ENCODE measurements around the gene UBE2I. TPM values are rescaled to one million over a fixed set of nuclear protein-coding genes. Genes with fewer than 3 reads are reported as not detected.

Gene UBE2I
- total RNA-seq, 2 donors from 2014 or later = 76.6 to 87.1 TPM

DNA sequence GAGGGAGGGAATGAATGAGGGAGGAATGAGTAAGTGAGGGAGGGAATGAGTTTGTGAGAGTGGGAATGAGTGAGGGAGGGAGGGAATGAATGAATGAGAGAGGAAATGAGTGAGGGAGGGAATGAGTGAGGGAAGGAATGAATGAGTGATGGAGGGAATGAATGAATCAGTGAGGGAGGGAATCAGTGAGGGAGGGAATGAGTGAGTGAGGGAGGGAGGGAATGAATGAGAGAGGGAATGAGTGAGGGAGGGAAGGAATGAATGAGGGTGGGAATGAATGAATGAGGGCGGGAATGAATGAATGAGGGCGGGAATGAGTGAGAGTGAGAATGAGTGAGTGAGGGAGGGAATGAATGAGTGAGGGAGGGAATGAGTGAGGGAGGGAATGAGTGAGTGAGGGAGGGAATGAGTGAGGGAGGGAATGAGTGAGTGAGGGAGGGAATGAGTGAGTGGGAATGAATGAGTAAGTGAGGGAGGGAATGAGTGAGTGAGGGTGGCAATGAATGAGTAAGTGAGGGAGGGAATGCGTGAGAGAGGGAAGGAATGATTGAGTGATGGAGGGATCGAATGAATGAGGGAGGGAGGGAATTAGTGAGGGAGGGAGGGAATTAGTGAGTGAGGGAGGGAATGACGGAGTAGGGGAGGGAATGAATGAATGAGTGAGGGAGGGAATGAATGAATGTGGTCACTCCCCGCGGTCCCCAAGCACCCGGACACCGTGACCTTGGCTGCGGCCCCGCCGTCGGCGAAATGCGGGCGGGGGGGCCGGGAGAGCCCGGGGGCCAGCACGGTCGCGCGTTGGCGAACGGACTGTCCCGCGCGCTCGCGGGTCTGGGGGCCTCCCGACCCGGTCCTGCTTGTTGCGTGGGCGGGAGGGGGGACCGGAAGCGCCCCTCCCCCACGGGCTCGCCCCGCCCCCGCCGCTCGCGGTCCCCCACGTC lies 1.1 kb upstream of the UBE2I start:
- DNase-seq = no peak
- ATAC-seq = peak; percentile 35
- intact Hi-C loops (cut with DNase I, micrococcal nuclease) = no loop called here

DNA sequence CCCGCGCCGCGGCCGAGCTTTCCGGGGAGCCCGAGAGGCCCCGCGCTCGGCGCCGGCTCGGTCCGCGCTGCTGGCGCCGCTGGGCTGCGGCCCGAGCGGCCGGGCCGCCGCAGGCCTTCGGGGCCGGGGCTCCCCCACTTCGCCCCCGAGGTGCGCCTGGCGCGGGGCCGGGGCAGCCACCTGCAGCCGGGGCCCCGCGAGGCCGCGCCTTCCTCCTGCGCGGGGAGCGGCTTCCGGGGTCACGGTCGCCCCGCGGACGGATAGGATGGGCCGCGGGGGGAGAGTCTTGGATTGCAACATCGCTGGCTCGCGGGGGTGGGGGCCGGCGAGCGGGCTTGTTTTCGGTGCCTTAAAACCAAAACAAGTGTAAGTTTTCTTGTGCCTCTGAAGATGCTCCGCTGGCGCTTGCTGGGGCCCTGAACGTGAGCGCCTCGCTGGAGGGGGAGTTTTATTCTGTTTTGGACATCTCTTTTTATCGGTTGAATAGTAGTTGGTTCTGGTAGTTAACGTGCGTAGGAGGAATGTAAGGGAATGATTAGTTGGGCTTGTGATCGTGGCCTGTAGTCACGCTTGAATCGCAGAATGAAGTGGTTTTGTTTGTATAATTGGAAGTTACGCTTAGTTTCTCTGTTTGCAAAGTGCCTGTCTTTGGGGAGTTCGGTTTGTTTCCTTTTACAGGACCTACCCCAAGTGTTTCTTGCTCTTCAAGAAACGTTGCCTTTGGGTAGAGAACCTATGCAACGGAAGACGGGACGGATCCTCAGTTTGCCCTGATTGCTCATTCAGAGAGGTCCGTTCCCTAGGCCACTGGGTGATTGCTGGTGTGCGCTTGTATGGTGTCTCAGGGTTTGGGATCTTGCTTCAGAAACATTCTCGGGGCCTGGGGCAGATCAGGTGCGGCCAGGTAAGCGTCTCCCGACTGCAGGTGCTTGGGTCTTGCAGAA lies 724 bp downstream of the UBE2I start:
- intact Hi-C loops (cut with DNase I, micrococcal nuclease) = no loop called here
- DNase-seq = peak; percentile 55 to 73
- ATAC-seq = peak; percentile 37

DNA sequence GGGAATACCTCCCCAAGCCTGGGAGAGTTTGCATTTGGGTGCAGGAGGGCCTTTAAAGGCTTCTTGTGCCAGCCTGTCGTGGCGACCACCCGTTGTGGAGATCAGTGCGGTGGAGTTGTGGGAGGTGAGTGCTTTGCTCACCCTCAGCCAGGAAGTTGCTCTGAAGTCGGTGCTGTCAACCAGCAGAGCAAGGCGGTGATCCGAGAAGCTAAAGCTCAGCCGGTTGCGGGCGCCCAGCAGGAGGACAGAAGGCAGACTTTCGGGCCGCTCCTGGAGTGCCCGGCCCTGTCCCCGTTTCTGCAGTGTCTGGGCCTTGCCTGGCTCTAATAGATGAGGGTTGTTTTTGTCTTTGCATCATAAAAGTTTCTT lies 1.4 kb downstream of the UBE2I start:
- peak; percentile 6 for ATAC-seq
- DNase-seq = no peak
- intact Hi-C loops (cut with DNase I, micrococcal nuclease) = no loop called here

DNA sequence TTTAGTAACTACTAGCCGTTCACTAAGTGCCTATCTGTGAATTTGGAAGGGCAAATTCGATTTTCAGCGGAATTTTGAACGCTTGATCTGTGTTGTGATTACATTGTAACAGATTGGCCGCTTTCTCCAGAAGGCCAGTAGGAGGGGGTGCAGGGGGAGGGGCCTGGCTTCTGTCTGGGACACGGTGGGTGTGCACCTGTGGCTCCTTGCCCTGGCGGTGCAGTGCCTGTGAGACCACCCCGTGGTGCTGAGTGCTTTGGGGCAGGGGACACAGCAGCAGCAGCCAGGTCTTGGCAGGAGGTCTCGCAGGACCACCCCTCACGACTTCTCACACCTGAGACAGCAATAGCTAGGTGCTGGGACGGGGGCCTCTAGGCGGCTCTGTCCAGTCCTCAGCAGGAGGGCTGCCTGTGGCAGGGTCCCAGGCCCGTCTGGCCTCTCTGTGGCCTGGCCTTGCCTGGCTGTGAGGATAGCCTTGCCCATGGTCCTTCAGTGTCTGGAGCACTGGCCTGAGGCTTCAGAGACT lies 1.8 kb downstream of the UBE2I start:
- intact Hi-C loops (cut with DNase I, micrococcal nuclease) = no loop called here
- no peak for DNase-seq
- no peak for ATAC-seq

DNA sequence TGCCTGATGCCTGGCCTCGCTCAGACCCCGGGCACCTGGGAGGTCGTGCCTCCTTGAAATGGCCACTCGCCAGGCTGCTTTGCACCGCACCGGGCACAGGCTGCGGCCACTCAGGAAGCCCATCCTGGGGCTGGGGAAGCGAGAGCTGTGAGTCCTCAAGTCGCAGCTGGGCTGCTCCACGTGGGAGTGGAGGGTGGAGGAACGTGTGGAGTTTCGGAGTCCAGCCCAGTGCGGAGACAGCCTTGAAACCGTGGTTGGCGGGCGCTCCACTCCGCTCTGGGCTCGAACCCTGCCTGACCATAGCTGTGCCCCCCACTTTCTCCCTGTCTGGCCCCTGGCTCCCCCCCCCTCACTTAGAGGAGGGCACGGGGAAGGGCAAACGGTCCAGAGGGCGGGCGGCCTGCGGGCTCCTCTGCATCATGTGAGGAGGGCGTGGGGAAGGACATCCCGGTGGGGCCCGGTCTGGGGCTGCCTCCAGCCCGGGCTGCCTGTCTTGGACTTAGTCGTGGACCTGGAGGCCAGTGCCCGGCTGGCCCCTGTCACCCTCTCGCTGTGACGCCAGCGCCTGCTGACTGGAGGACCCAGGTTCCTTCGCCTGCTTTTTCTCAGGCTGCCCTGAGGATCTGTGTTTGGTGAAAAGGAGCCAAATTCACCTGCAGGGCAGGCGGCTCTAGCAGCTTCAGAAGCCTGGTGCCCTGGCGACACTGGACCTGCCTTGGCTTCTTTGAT lies 2.5 kb downstream of the UBE2I start:
- no peak for ATAC-seq
- DNase-seq = no peak
- intact Hi-C loops (cut with DNase I, micrococcal nuclease) = no loop called here

DNA sequence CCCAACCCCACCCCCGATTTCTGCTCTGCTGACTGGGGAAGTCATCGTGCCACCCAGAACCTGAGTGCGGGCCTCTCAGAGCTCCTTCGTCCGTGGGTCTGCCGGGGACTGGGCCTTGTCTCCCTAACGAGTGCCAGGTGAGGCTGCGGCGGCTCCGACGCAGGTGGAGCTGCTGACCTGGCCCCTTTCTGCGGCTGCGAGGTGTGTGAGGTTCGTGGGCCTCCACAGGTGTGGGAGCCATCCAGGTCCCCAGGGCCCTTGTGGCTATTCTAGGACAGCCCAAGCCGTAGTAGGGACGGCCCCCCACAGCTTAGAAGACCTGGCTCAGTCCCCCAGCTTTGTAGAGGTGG lies 3.0 kb downstream of the UBE2I start:
- intact Hi-C loops (cut with DNase I, micrococcal nuclease) = no loop called here
- no peak for DNase-seq
- no peak for ATAC-seq

DNA sequence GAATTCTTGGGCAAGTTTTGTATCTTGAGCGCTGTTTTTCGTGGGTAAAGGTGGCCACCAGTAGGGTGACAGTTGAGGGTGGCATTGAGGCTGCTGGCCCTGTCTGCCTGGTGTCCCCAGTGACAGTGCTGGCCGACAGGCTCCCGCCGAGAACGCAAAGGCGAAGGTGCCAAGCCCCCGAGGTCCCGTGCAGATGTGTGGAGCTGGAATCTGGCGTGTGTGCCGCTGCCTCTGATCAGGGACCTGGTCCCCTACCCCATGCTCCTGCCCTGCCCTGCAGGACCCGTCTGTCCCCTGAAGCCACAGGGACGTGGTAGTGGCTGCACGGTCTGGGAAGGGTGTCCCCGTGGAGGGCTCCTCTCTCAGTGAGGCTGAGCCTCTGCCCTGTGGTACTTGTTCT lies 3.5 kb downstream of the UBE2I start:
- ATAC-seq (no peak), DNase-seq (no peak)
- intact Hi-C loops (cut with DNase I, micrococcal nuclease) = no loop called here

DNA sequence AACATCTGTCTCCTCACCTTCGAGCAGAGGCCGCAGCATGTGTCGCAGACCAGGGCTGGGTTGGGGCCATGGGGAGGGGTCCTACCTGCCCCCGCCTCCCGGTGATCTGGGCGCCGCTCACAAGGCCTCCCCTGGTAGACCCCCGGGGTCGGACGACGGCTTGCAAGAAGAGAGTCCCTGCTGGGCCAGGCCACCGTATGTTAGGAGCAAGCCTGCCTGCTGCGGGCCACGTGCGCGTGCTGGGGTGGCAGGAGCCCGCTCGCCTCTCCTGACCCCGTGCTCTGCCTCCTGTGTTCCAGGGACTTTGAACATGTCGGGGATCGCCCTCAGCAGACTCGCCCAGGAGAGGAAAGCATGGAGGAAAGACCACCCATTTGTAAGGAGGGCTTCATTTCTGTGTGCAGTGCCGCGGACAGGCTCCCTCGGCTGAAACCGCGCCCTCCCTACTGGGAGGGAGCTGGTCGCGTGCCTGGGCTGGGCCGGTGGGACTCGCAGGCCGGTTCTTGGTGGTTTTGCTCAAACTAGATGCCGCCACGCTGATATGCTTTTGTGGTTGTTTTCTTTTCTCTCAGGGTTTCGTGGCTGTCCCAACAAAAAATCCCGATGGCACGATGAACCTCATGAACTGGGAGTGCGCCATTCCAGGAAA lies 4.4 kb downstream of the UBE2I start:
- no peak for DNase-seq
- intact Hi-C loops (cut with DNase I, micrococcal nuclease) = no loop called here
- ATAC-seq = no peak

DNA sequence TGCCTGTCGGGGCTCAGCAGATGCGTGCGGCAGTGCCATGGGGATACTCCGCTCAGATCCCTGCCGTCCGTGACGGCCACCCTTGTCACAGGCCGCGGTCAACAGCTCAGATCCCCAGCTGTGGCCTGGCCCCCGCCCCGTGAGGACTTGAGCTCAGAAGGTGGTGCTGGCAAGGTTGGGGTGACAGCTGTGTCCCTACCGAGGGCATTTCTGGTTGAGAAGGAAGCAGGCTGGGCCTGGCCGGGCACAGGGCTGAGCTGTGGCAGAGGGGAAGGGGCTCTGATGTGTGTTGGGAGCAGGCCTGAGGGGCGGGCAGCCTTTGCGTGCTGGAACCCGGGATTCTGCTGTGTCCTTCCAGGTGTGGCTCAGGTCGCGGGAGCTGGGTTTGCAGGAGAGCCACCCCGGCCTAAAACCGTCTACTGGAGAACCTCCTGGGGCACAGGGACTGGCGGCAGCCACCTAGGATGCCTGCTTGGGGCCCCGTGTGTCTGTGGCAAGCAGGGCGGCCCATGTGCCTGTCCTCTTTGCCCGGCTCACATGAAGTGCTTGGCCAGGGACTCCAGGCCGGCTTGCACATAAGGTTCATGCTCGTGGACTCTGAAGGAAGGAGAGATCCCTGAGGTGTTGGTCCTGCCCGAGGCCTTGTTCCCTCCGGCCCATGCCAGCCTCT lies 5.1 kb downstream of the UBE2I start:
- DNase-seq (no peak), ATAC-seq (no peak)
- intact Hi-C loops (cut with DNase I, micrococcal nuclease) = no loop called here

DNA sequence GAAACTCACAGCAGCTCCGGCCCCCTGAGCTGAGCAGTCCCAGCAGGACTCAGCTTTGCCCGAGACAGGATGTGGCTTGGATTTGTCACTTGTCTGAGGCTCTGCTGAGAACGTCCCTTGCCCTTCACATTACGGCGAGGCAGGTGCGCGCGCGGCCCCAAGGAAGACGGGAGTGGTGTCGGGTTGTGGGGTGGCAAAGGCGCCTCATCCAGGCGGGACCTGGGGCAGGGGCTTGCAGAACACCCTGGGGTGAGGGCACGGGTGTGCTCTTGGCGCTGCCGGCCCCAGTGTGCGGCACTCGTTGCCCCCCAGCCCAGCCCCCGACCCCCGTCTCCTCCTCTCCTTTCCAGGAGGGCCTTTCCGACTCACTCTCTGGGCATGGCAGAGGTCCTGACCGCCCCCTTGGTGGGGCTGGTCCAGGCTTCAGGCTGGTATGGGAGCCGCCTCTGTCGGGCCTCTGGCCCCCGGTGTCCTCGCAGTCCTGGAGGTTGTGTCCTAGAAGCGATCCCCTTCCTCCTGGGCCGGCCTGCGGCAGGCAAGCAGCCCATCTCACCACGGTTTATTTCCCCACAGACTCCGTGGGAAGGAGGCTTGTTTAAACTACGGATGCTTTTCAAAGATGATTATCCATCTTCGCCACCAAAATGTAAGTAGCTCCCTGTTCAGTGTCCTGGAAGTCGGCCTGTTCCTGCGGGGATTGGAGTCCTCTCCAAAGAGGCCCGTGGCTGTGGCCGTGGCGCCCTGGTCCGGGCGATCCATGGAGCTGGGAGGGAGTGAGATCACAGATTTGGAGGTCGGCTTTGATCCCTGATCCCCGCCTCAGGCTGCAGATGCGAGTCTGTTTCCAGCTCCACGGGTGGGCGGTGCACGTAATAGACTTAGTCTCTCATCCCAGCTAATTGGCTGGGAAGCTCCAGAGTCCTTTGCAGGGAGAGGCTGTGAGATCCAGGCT lies 5.9 kb downstream of the UBE2I start:
- intact Hi-C loops (cut with DNase I, micrococcal nuclease) = no loop called here
- ATAC-seq (no peak), DNase-seq (no peak)

DNA sequence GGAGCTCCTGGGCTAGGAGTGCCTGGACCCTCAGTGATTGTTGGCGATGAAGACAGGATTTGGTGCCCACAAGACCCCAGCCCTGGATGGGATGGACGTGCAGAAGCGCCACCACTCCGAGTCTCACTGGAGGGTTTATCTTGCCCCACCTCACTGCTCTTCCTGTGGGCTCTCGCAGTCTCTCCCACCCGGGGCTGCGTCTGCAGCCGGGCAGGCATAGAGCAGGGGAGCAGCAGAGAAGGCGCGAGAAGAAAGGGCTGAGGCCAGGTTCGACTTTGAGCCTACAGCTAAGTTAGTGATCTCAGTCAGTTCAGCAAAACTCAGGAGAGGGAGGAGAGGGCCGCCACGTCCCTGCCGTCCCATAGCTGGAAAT lies 6.6 kb downstream of the UBE2I start:
- ATAC-seq = no peak
- intact Hi-C loops (cut with DNase I, micrococcal nuclease) = no loop called here
- no peak for DNase-seq

DNA sequence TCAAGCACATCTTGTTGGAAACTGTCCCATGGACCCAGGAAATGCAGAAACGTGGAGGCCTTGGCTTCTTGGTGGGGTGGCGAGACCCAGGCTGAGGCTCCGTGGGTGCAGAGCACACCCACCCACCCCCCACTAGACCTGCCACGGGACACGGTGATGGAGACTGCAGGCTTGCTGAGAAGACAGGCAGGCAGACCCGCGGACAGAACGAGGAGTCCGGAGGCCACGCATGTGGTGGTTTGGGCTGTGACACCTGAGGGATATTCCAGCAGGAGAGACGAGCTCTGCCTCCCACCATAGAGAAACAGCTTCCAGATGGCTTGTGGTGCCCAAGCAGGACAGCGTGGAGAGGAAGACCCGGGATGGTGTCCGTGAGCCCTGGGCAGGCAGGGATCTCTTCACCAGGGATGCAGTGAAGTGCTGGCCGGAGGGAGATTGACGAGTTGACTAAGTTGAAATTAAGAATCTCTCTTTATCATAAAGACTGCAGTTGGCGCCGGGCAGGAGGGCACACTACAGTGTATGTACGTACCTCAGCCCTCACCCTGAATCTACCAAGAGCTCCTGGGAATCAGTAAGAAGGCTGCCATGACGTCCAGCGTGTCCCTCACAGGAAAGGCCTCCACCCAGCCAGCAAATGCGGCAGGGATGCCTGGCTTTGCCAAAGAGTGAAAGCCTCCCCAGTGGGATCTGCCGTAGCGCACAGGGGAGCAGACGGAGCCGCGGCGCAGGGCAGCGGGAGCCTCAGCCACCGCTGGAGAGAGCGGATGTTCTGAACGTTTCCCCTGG lies 8.2 kb downstream of the UBE2I start:
- peak; percentile 3 for ATAC-seq
- DNase-seq = no peak
- intact Hi-C loops (cut with DNase I, micrococcal nuclease) = no loop called here

DNA sequence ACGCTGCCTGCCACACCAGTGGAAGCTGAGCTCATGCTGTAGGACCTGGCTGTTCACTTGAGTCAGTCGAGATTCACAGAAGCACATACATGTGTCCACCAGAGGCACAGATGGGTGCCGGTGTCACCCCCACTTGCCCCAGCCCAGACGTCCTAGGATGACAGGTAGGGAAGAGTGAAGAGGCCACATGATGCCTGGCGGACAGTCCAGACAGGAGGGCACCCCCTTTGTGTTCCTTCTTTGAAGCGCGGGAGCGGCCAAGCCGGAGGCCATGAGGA lies 8.8 kb downstream of the UBE2I start:
- no peak for DNase-seq
- ATAC-seq = no peak
- intact Hi-C loops (cut with DNase I, micrococcal nuclease) = no loop called here

DNA sequence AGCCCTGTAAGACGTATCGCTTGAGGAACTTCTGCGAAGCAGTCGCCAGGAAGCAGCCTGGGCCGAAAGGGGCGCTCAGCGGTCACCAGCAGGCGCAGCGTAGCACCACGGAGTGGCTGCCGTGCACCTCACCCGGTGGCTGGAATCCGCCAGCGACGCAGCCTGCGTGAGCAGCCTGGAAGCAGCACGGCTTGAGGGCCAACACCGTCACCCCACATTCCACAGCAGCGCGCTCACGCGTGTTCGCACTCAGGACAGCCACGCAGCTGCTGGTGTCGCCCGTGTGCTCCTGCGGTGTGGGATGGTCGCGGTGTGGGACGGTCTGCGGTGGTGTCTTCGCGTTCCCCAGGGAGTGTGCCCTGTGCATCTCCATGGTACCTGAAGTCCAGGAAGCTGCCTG lies 9.6 kb downstream of the UBE2I start:
- no peak for ATAC-seq
- no peak for DNase-seq
- intact Hi-C loops (cut with DNase I, micrococcal nuclease) = no loop called here

DNA sequence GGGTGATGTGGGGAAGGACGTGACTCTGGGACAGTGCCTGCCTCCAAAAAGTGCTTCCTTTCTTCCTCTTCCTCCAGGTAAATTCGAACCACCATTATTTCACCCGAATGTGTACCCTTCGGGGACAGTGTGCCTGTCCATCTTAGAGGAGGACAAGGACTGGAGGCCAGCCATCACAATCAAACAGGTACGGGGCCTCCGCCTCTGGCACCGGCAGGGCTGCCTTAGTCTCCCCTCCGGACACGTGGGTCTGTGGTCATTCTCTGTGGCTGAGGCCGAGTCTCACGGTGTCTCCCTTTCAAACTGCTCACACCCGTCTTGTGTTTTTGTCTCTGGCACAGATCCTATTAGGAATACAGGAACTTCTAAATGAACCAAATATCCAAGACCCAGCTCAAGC lies 10.7 kb downstream of the UBE2I start:
- ATAC-seq (no peak), DNase-seq (no peak)
- intact Hi-C loops (cut with DNase I, micrococcal nuclease) = no loop called here

DNA sequence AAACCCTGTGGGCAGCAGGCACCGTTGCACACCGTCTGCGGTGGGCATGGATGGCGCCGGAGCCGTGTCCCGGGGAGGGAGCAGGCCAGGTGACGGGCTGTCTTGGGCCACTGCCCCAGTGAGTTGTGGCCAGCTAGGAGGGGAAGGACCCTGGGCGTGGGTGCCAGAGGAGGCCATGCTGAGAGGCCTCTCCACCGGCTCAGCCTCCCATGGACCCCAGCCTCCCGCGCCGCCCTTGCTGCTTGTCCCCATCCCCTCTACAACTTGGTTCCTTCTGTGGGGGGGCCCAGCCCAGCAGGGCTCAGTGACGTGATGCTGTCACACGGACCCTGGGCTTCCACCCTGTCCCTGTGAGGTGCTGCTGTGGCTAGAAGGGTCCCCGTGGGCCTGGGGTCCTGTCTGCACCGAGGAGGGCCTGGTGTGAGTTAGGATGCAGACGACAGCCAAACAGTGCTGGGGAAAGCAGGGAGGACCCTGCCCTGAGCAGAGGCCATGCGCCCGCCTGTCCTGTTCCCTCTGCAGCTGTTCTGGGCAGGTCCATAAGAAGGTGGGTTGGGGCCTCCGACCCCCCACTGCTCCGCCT lies 11.3 kb downstream of the UBE2I start:
- ATAC-seq (no peak), DNase-seq (no peak)
- intact Hi-C loops (cut with DNase I, micrococcal nuclease) = no loop called here
